Measurements from ENCODE around the gene SMIM27. TPM values are rescaled to one million over a fixed set of nuclear protein-coding genes. Genes with fewer than 3 reads are reported as not detected.

SMIM27 gene
- total RNA-seq, 2 donors from 2014 or later: 4.1 to 4.6 TPM

GRCh38 chr9:32526041-32526706, 26.0 kb upstream of the SMIM27 start, which contains the start of gene RIGI:
Gene RIGI, minus strand, starts transcription at chr9:32526196. Its CDS starts 30 bp downstream, at chr9:32526166.
- Histone ChIP-seq H3K4me1 (ENCODE audit: control insufficient read depth in 1 of 2, low read depth in 2 of 2) (peaks cover 24 to 32% of the 10 kb centered on the region in 2 donors), H3K36me3 (no peaks in the 10 kb centered on the region), H3K27me3 (replicated peaks; ENCODE audit: insufficient read depth) (no peaks in the 10 kb centered on the region), H3K4me3 (peak within 1 kb of the TSS; percentile 85), H3K27ac (peak within 1 kb of the TSS; percentile 73 to 78), H3K9me3 (no peaks in the 10 kb centered on the region)
- DNase-seq (ENCODE audit: low spot score) (peak; percentile 80), ATAC-seq (ENCODE audit: insufficient number of reproducible peaks, low FRiP score, low read depth) (peak; percentile 69)
- TF ChIP-seq CTCF (IDR thresholded peaks at IDR 0.05): peak; percentile 34

- Histone ChIP-seq H3K27ac (peak overlapping the region; percentile 73 to 78), H3K27me3 (replicated peaks; ENCODE audit: insufficient read depth) (no peaks in the 10 kb centered on the region), H3K9me3 (no peaks in the 10 kb centered on the region), H3K4me1 (ENCODE audit: control insufficient read depth in 1 of 2, low read depth in 2 of 2) (peaks cover 24 to 32% of the 10 kb centered on the region in 2 donors), H3K36me3 (no peaks in the 10 kb centered on the region), H3K4me3 (peak overlapping the region; percentile 85)
- no peak for TF ChIP-seq CTCF (IDR thresholded peaks at IDR 0.05)
- ATAC-seq (ENCODE audit: insufficient number of reproducible peaks, low FRiP score, low read depth): no peak
- DNase-seq (ENCODE audit: low spot score): no peak
Measured at GRCh38 chr9:32526707-32527048, 25.4 kb upstream of the SMIM27 start.

GRCh38 chr9:32533336-32533735, 18.8 kb upstream of the SMIM27 start:
- DNase-seq (ENCODE audit: low spot score) (no peak), ATAC-seq (ENCODE audit: insufficient number of reproducible peaks, low FRiP score, low read depth) (no peak)
- TF ChIP-seq CTCF (IDR thresholded peaks at IDR 0.05): no peak
- Histone ChIP-seq H3K27ac (no peak overlapping the region), H3K27me3 (replicated peaks; ENCODE audit: insufficient read depth) (no peaks in the 10 kb centered on the region), H3K4me1 (ENCODE audit: control insufficient read depth in 1 of 2, low read depth in 2 of 2) (no peaks in the 10 kb centered on the region), H3K4me3 (no peak overlapping the region), H3K36me3 (no peaks in the 10 kb centered on the region), H3K9me3 (no peaks in the 10 kb centered on the region)

GRCh38 chr9:32533816-32534215, 18.3 kb upstream of the SMIM27 start:
- no peak overlapping the region for H3K4me3 ChIP-seq
- no peak for TF ChIP-seq CTCF (IDR thresholded peaks at IDR 0.05)
- no peaks in the 10 kb centered on the region for H3K36me3 ChIP-seq
- no peaks in the 10 kb centered on the region for H3K4me1 ChIP-seq (ENCODE audit: control insufficient read depth in 1 of 2, low read depth in 2 of 2)
- H3K9me3 ChIP-seq: no peaks in the 10 kb centered on the region
- no peaks in the 10 kb centered on the region for H3K27me3 ChIP-seq (replicated peaks; ENCODE audit: insufficient read depth)
- no peak for ATAC-seq (ENCODE audit: insufficient number of reproducible peaks, low FRiP score, low read depth)
- DNase-seq (ENCODE audit: low spot score): no peak
- H3K27ac ChIP-seq: no peak overlapping the region

GRCh38 chr9:32543047-32543446, 9.1 kb upstream of the SMIM27 start:
- H3K36me3 ChIP-seq: peaks cover 13% of the 10 kb centered on the region
- DNase-seq (ENCODE audit: low spot score): no peak
- peaks cover 0 to 6% of the 10 kb centered on the region in 2 donors for H3K4me1 ChIP-seq (ENCODE audit: control insufficient read depth in 1 of 2, low read depth in 2 of 2)
- H3K4me3 ChIP-seq: no peak overlapping the region
- H3K27me3 ChIP-seq (replicated peaks; ENCODE audit: insufficient read depth): no peaks in the 10 kb centered on the region
- no peak overlapping the region for H3K27ac ChIP-seq
- no peak for ATAC-seq (ENCODE audit: insufficient number of reproducible peaks, low FRiP score, low read depth)
- no peaks in the 10 kb centered on the region for H3K9me3 ChIP-seq
- TF ChIP-seq CTCF (IDR thresholded peaks at IDR 0.05): no peak
